Activated CD4-positive, alpha-beta T cell treated with anti-CD3 and anti-CD28 coated beads for 4 hours (primary cell): ENCODE measurements around the gene TRPM2.
"Not testable (repeated sequence)": the region's sequence is repeated elsewhere in the genome, so short reads cannot be mapped to it uniquely, and the experiment has no call there.

ENCODE experiments used
- DNase-seq, 2 donors: peaks; one replicate each; pipeline ENCODE4 v3.0.0-alpha.2; 2020

Gene TRPM2

GRCh38 chr21:44377201-44377921 lies 23.9 kb downstream of the TRPM2 start:
- no peak for DNase-seq

- no peak for DNase-seq
Measured at GRCh38 chr21:44377922-44378645, 24.7 kb downstream of the TRPM2 start.

GRCh38 chr21:44378646-44379514 lies 25.5 kb downstream of the TRPM2 start:
- no peak for DNase-seq

- DNase-seq = no peak
Measured at GRCh38 chr21:44379515-44379848, 26.1 kb downstream of the TRPM2 start.

GRCh38 chr21:44379991-44380865 lies 26.8 kb downstream of the TRPM2 start:
- no peak for DNase-seq

- no peak for DNase-seq
Measured at GRCh38 chr21:44380876-44381275, 27.5 kb downstream of the TRPM2 start.

GRCh38 chr21:44381874-44382273 lies 28.5 kb downstream of the TRPM2 start:
- DNase-seq = no peak

- DNase-seq = no peak
Measured at GRCh38 chr21:44382536-44382935, 29.1 kb downstream of the TRPM2 start.

GRCh38 chr21:44383216-44383615 lies 29.8 kb downstream of the TRPM2 start:
- no peak for DNase-seq

GRCh38 chr21:44384968-44385367 lies 31.5 kb downstream of the TRPM2 start:
- no peak for DNase-seq

GRCh38 chr21:44389335-44389734 lies 35.9 kb downstream of the TRPM2 start:
- no peak for DNase-seq

- no peak for DNase-seq
Measured at GRCh38 chr21:44390886-44391285, 37.5 kb downstream of the TRPM2 start.

GRCh38 chr21:44391345-44392091 lies 38.1 kb downstream of the TRPM2 start:
- DNase-seq = no peak

GRCh38 chr21:44392185-44392584 lies 38.8 kb downstream of the TRPM2 start:
- no peak for DNase-seq

- no peak for DNase-seq
Measured at GRCh38 chr21:44392916-44393315, 39.5 kb downstream of the TRPM2 start.

- no peak for DNase-seq
Measured at GRCh38 chr21:44394733-44395132, 41.3 kb downstream of the TRPM2 start.

GRCh38 chr21:44395260-44395659 lies 41.8 kb downstream of the TRPM2 start:
- DNase-seq = no peak

- DNase-seq = not testable (repeated sequence)
Measured at GRCh38 chr21:44396803-44397202, 43.4 kb downstream of the TRPM2 start.

GRCh38 chr21:44397431-44398031 lies 44.1 kb downstream of the TRPM2 start:
- DNase-seq = no peak

- no peak for DNase-seq
Measured at GRCh38 chr21:44398499-44398898, 45.1 kb downstream of the TRPM2 start.
